CD4-positive, alpha-beta T cell treated with Interleukin-1 beta for 1 hour (primary cell): Measurements from ENCODE around the gene CABP7.

Experiments
- DNase-seq, 2 donors: peaks; one replicate each; pipeline ENCODE4 v3.0.0-alpha.2; 2020 to 2022

CABP7 gene

GRCh38 chr22:29702000-29702930, 17.5 kb upstream of the CABP7 start:
- DNase-seq = no peak

GRCh38 chr22:29702931-29703501, 16.8 kb upstream of the CABP7 start:
- no peak for DNase-seq

GRCh38 chr22:29703569-29704195, 16.1 kb upstream of the CABP7 start:
- DNase-seq = no peak

GRCh38 chr22:29704528-29705285, 15.1 kb upstream of the CABP7 start:
- no peak for DNase-seq

- no peak for DNase-seq
Measured at GRCh38 chr22:29705651-29706050, 14.2 kb upstream of the CABP7 start.

GRCh38 chr22:29706486-29706885, 13.3 kb upstream of the CABP7 start:
- DNase-seq = no peak

- DNase-seq = no peak
Measured at GRCh38 chr22:29707010-29707409, 12.8 kb upstream of the CABP7 start.

- DNase-seq = no peak
Measured at GRCh38 chr22:29707471-29707870, 12.3 kb upstream of the CABP7 start.

- no peak for DNase-seq
Measured at GRCh38 chr22:29710193-29710592, 9.6 kb upstream of the CABP7 start.

- no peak for DNase-seq
Measured at GRCh38 chr22:29710922-29711593, 8.7 kb upstream of the CABP7 start.

- no peak for DNase-seq
Measured at GRCh38 chr22:29712119-29712518, 7.7 kb upstream of the CABP7 start.

GRCh38 chr22:29713156-29713727, 6.6 kb upstream of the CABP7 start:
- no peak for DNase-seq

- no peak for DNase-seq
Measured at GRCh38 chr22:29715240-29715639, 4.6 kb upstream of the CABP7 start.

GRCh38 chr22:29715705-29716104, 4.1 kb upstream of the CABP7 start:
- no peak for DNase-seq

- DNase-seq = no peak
Measured at GRCh38 chr22:29716814-29717545, 2.8 kb upstream of the CABP7 start.

GRCh38 chr22:29717789-29718188, 2.0 kb upstream of the CABP7 start:
- DNase-seq = no peak

GRCh38 chr22:29718949-29719898, 579 bp upstream of the CABP7 start:
- DNase-seq = no peak

- DNase-seq = no peak
Measured at GRCh38 chr22:29720811-29721323, 1.1 kb downstream of the CABP7 start.

GRCh38 chr22:29722151-29722550, 2.3 kb downstream of the CABP7 start:
- no peak for DNase-seq

GRCh38 chr22:29722587-29722986, 2.8 kb downstream of the CABP7 start:
- no peak for DNase-seq
